Stimulated activated CD4-positive, alpha-beta T cell treated with anti-CD3 and anti-CD28 coated beads, Interleukin-15, amount 100 ng/mL, for 1 hour (primary cell): ENCODE data around the gene DACT2.
"Not testable (repeated sequence)": the region's sequence is repeated elsewhere in the genome, so short reads cannot be mapped to it uniquely, and the experiment has no call there.

Experiments used
- DNase-seq, 2 donors: peaks; one replicate each; pipeline ENCODE4 v3.0.0-alpha.2; 2020; ENCODE audit warnings: low read depth in 1 of 2, low spot score in 1 of 2

Gene DACT2

GRCh38 chr6:168283686-168284025 lies 35.9 kb downstream of the DACT2 start:
- no peak for DNase-seq

- no peak for DNase-seq
These were observed 36.4 kb downstream of the DACT2 start for GRCh38 chr6:168282985-168283685.

GRCh38 chr6:168281826-168282225 lies 37.8 kb downstream of the DACT2 start:
- DNase-seq = no peak

GRCh38 chr6:168281314-168281713 lies 38.3 kb downstream of the DACT2 start:
- not testable (repeated sequence) for DNase-seq

DNA sequence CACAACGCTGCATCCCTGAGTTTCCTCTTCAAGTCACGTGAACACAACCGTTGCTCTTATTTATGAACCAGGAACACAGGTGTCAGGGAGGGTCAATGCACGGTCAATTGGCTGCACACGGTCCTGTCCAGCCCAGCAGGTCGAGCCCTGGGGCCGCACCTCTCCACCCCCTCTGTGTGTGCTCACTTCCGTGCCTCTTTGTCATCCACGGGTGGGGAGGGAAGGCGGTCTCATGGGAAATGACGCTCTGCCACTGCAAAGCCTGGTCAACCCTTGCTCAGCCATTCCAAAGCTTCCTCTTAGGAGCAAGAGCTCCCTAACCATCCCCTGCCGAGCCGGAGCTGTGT lies 38.7 kb downstream of the DACT2 start:
- no peak for DNase-seq

DNA sequence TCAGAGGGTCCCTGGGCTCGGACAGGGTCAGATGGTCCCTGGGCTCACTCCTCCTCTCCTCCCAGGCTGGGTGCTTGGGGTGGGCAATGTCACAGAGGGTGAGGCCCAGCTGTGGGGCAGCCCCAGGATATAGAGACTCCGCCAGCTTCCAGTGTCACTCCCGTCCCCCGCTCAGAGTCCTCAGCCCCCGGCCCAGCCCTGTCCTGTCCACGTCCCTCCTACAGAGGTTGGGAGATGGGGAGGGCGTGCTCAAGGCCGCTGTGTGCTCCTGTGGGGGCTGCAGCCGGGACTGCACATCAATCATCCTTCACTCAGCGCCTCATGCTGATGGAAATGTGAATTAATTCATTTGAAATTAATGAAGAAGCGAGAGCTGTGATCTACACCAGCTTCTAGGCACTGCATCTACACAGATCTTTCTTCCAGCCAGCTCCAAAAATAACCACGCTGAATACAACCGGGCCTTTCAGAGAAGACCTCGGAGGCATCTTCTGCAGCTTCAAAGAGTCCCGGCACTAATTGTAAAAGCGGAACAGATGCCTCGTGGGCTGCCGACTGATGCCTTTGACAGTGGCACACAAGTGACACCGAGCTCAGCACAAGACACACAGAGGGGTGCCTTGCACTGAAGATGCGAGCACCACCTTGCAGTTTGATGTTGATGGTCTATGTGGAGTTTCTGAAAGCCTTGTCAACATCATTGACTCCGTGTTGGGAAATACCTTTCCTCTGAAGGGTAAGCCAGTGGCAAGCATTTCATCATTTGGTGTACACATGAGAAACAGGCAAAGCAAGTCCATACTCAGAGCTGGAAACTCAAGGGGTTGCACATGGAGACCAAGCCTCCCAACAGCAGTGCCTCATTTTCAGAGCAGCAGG lies 39.3 kb downstream of the DACT2 start:
- DNase-seq = no peak

GRCh38 chr6:168279403-168279935 lies 40.1 kb downstream of the DACT2 start:
- no peak for DNase-seq

- DNase-seq = no peak
These were observed 40.7 kb downstream of the DACT2 start for GRCh38 chr6:168278904-168279303.

GRCh38 chr6:168277274-168277669 lies 42.3 kb downstream of the DACT2 start:
- no peak for DNase-seq

- no peak for DNase-seq
These were observed 42.9 kb downstream of the DACT2 start for GRCh38 chr6:168276576-168277273.

DNA sequence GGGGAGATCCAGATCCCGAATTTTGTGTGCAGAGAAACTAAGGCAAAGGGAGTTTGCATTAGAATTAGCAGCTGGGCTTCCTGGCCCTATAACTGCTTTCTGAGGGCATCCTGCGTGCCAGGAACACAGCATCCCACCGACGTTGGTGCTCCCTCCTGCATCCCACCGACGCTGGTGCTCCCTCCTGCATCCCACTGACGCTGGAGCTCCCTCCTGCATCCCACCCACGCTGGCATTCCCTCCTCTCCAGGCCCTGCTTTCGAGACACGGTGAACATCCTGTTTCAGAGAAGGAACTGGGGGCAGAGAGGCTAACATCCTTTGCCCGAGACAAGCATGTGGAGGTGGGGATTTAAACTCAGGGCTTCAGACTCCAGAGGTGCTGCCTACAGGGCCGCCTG lies 44.4 kb downstream of the DACT2 start:
- no peak for DNase-seq

DNA sequence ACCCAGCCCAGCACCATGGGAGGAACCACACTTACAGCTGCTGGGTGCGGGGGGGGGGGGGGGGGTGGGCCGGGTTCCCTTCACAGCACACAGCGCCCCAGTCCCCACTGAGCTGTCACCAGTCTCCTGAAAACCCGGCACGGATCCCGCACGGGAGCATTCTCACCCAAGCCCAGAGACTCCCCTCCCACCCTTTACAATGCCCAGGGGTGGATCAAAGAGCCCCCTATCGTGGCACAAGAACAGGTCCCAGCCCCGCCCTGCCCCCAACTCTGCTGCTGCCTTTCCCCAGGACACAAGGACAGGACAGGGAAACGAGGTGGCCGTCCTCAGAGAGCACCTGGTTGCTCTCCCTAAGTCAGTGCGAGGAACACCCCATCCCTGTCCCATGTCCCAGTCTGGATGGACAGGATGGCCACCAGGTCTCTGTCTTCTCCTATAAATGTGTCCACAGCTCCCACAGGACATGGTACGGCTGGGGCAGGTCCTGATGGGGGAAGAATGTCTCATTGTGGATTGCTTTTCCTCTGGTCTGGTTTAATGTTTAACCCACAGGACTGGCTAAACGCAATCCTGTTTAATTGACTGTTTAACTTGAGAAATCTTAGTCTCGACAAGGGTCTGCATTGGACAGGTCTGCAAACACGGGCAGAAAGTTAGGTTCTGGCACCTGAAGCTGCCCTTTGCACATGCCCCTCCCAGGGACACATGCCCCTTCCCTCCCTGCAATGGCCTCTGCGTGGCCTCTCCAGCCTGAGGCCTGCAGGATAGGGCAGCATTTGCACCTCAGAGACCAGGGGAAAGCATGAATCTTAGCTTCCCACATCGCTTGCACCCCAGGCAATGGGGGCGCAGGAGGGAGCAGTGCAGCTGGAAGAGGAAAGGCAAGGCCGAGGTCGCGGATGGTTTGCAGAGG lies 45.3 kb downstream of the DACT2 start:
- no peak for DNase-seq

DNA sequence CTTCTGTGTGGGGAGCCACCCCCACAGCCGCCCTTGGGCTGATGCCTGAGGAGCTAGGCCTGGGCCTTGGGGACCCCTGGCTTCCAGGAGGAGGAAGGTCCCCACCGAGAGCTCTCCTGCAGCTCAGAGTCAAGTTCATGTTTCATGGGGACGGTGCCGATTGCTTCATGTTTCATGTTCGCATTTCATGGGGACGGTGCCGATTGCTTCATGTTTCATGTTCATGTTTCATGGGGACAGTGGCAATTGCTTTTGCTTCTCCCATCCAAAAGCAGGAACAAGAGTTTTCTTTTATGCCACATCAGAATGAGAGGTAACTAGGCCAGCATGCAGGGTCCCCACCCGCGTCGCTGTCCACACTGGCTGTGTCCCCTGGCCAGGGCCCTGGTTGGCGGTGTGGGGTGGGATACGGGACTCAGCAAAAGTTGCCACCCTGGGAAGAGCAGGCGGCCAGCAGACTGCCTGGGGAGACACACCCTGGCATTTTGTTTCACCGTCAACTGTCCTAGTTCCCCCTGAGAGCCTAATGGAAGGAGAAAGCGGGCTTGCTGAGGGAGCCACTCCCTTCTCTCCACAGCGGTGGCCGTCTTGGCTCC lies 46.0 kb downstream of the DACT2 start:
- DNase-seq = no peak

- DNase-seq = no peak
These were observed 46.9 kb downstream of the DACT2 start for GRCh38 chr6:168272415-168273325.

DNA sequence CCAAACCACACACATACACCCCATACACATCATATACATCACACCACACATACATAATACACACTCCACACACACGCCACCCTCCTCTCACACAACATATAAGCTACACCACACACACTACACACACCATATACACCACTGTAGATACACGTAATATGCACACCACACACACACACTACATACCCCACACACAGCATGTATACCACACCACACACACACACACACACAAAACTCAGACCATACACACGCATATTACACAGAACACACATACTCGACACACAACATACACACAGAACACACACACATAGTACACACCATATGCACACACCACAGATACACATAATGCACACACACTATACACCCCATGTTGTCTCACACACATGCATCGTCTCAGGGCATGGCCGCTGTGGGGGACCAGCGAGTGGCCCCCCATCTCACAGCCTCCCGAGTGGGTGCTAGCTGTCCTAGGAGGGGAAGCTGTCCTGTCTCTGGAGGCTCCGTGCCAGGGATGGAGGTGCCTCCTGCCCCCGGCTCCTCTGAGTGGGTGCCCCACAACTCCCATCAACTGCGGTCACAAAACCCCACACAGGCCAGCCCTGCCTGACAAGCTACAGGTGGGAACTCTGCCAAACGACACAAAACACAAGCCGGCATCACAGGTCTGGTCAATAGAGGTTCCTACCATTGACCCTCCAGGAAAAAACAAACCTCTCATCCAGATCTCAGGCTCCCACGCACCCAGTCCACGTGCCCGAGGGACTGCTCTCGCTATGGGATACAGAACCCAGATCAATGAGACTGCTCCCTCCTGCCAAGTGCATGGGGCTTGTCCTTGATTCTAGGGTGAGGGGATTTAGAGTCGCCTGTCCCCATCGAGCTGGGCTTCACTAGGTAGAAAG lies 49.1 kb downstream of the DACT2 start:
- no peak for DNase-seq

GRCh38 chr6:168269455-168270243 lies 49.9 kb downstream of the DACT2 start:
- no peak for DNase-seq

- no peak for DNase-seq
These were observed 50.8 kb downstream of the DACT2 start for GRCh38 chr6:168268755-168269154.

GRCh38 chr6:168267779-168268178 lies 51.8 kb downstream of the DACT2 start:
- DNase-seq = not testable (repeated sequence)
